Skeletal muscle tissue (tissue), 4 donors: ENCODE results near the gene TSNAXIP1. TPM values are rescaled to one million over a fixed set of nuclear protein-coding genes. Genes with fewer than 3 reads are reported as not detected.

ENCODE experiments used
- H3K27ac ChIP-seq: one replicate; pipeline ENCODE4 v1.7.0; 2013; ENCODE audit warnings: mild to moderate bottlenecking, low read depth, low read length, inconsistent platforms
- H3K27me3 ChIP-seq, 3 donors: one replicate each; pipeline ENCODE4 v1.7.0; 2013; ENCODE audit warnings: low read length in 3 of 3; ENCODE audit not compliant: control insufficient read depth in 3 of 3, insufficient read depth in 3 of 3
- H3K36me3 ChIP-seq, 3 donors: one replicate each; pipeline ENCODE4 v1.7.0; 2013; ENCODE audit warnings: low read length in 3 of 3; ENCODE audit not compliant: control insufficient read depth in 3 of 3, insufficient read depth in 3 of 3
- H3K4me1 ChIP-seq, 3 donors: one replicate each; pipeline ENCODE4 v1.7.0; 2013; ENCODE audit warnings: low read length in 3 of 3, mild to moderate bottlenecking in 3 of 3; ENCODE audit not compliant: control insufficient read depth in 3 of 3, insufficient read depth in 3 of 3
- H3K4me3 ChIP-seq, 3 donors: one replicate each; pipeline ENCODE4 v1.7.0; 2013; ENCODE audit warnings: low read length in 3 of 3
- H3K9ac ChIP-seq, 3 donors: one replicate each; pipeline ENCODE4 v1.7.0; 2013; ENCODE audit warnings: low read length in 3 of 3, mild to moderate bottlenecking in 3 of 3, moderate library complexity in 2 of 3, low read depth in 1 of 3
- H3K9me3 ChIP-seq, 3 donors: one replicate each; pipeline ENCODE4 v1.7.0; 2013; ENCODE audit warnings: low read length in 3 of 3; ENCODE audit not compliant: control insufficient read depth in 3 of 3
- total RNA-seq: library from RNA; depleted of rRNA; stranded (reverse); fragments of >200 nt; gene quantifications from one replicate; pipeline ENCODE4 v1.2.3, GENCODE V29; 2014
- donor health status: Osteomylitis.

Gene TSNAXIP1
- total RNA-seq, result 0.52 TPM

DNA sequence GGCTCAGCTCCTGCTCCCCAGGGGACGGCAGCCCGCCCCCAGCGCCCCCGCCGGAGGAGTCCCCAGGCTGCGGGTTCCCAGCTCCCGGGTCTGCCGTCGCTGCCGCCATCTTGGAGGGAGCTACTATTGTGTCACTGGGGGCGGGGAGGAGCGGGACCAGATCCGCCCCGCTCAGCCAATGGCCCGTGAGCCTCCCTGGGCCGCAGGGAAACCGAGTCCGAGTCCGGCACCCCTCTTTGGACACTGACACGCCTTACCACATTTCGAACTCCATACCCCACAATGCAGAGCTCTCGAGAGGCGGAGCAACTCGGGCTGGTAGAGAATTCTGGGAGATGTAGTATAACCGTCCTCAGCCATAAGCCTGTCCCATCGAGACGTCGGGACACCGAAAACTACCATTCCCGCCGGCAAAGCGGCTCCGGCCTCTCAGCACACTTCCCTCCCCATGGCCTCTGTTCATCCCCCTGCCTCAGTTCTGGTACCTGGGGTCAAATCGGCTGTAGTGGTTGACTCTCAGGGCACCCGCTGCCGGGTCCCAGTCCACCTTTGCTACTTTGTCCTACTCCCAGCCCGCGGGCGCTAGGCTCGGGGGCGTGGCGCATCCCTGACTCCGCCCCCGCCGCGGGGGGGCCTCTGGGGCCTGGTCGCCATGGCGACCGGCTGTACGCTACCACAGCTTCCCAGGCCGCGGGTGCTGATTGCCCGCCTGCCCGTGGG is at the start of gene TSNAXIP1, which contains the start of gene RANBP10:
Gene TSNAXIP1 (plus strand): TSS at position 462 of the 720 bp plus-strand sequence. CDS start 261 bp downstream, outside the sequence.
Gene RANBP10 (minus strand): TSS at position 133 of the 720 bp plus-strand sequence. CDS start 24 bp downstream, at position 109.
- Histone ChIP-seq H3K9me3 (no peaks in the 10 kb centered on the region), H3K4me3 (peak within 1 kb of the TSS; percentile 84 to 99 (median 97)), H3K4me1 (peaks cover 18 to 37% (median 20%) of the 10 kb centered on the region in 3 donors), H3K9ac (peak within 1 kb of the TSS; percentile 97 to 100 (median 99)), H3K27me3 (no peaks in the 10 kb centered on the region), H3K36me3 (peaks cover 4 to 18% (median 16%) of the 10 kb centered on the region in 3 donors), H3K27ac (peak within 1 kb of the TSS; percentile 96)

DNA sequence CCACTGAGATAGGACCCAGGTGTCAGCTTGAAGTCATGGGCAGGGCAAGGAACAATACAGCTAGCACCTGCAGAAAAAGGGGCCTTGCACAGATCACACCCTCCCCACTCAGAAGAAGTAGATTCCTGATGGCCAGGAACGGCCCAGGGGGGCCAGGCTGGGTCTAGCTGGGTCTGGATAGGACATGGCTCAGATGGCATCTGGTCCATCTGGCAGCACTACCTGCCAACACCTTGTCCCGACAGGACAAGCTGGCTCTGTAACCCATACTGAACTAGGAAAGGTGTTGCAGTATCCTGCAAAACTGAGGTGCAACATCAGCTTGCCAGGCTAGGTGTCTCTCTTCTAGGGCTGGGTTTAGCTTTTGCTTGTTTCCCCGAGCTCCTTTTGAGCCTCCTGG is 48.7 kb upstream of the TSNAXIP1 start:
- peaks cover 6 to 26% (median 9%) of the 10 kb centered on the region in 3 donors for H3K36me3 ChIP-seq

DNA sequence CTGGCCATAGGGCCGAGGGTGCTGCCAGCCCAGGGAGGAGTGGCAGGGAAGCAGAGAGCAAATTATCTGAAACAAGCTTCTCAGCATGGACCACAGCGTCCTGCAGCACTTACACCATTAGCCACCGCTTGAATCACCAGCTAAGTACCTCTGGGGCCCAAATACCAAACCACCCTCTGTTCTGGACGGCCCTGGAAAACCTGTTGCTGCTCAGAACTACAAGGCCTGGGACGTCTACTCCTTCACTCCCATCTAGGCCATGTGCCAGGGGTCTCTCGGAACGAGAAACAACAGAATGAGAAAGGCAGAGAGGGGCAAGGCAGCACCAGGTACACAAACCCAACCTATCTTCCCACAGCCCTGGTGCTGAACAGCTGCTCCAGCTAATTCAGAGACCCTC is 47.7 kb upstream of the TSNAXIP1 start:
- Histone ChIP-seq H3K27me3 (no peaks in the 10 kb centered on the region), H3K27ac (no peak overlapping the region), H3K4me1 (peaks cover 18 to 41% (median 35%) of the 10 kb centered on the region in 3 donors), H3K9ac (peak overlapping the region in 1 of 3 donors; percentile 20), H3K4me3 (no peak overlapping the region), H3K36me3 (peaks cover 6 to 26% (median 9%) of the 10 kb centered on the region in 3 donors), H3K9me3 (no peaks in the 10 kb centered on the region)

More for the DNA sequence above, 48.7 kb upstream of the TSNAXIP1 start:
- Histone ChIP-seq H3K27ac (no peak overlapping the region), H3K4me3 (no peak overlapping the region), H3K9me3 (no peaks in the 10 kb centered on the region), H3K27me3 (no peaks in the 10 kb centered on the region), H3K4me1 (peaks cover 14 to 38% (median 29%) of the 10 kb centered on the region in 3 donors), H3K9ac (no peak overlapping the region)

DNA sequence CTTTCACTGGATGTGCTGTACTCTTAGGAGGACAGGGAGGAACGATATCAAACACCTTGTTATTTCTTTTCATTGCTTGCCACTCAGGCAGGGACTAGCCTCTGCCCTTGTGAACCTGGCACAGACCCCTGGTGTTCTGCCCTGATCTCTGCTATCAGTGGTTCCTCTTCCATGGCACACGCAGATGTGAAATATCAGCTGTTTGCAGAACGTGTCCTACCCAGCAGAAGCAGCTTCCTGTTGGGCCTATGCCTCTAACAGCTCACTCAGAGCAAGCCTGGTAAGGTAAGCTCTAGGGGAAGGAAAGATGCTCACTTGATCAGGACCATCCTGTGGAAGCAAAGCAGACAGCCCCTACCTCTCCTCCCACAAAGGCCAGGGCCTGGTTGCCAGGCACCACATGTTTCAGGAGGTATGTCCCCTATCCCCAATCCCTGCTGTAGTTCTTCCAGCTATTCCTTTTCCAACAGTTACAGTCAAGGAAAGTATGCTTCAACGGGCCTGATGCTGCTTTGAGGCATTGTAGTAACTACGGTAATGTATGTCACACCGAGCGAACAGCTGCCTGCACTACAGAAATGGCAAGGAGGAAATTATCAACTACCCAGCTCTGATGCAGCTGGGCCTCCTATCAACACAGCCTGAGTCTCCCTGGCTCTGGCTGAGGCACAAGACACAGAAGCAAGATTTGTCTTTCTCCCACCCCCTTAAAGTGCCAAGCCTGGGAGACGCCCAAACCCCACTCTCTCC is 46.3 kb upstream of the TSNAXIP1 start:
- Histone ChIP-seq H3K4me1 (peaks cover 18 to 41% (median 35%) of the 10 kb centered on the region in 3 donors), H3K27ac (no peak overlapping the region), H3K27me3 (no peaks in the 10 kb centered on the region), H3K36me3 (peaks cover 6 to 20% (median 7%) of the 10 kb centered on the region in 3 donors), H3K4me3 (no peak overlapping the region), H3K9ac (peak overlapping the region in 1 of 3 donors; percentile 51), H3K9me3 (no peaks in the 10 kb centered on the region)

DNA sequence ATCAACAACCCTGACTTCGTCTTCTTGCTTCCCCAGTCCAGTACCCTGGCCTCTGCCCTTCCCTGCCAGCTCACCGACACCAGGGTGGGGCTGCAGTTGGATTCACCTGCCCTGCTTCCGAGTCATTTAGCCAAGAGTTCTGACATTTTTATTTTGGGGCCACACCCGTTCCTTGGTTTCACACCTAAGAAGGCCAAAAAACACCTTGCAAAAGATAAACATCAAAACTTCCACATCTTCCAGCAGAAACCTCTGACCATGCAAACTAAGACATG is 45.8 kb upstream of the TSNAXIP1 start:
- Histone ChIP-seq H3K36me3 (peaks cover 6 to 20% (median 7%) of the 10 kb centered on the region in 3 donors), H3K4me3 (no peak overlapping the region), H3K4me1 (peaks cover 18 to 43% (median 35%) of the 10 kb centered on the region in 3 donors), H3K9me3 (no peaks in the 10 kb centered on the region), H3K27me3 (no peaks in the 10 kb centered on the region), H3K27ac (no peak overlapping the region), H3K9ac (peak overlapping the region in 1 of 3 donors; percentile 51)

DNA sequence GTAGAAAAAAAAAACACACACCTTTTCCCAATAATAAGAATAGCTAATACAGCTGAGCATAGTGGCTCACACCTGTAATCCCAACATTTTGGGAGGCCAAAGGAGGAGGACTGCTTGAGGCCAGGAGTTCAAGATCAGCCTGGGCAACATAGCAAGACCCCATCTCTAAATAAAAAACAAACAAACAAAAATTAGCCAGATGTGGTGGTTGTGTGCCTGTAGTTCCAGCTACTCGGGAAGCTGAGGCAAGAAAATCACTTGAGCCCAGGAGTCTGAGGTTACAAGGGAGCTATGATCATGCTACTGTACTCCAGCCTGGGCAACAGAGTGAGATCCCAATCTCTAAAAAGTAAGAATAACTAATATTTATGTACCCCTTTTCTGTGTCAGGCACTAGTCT is 44.8 kb upstream of the TSNAXIP1 start:
- no peak overlapping the region for H3K27ac ChIP-seq
- peaks cover 26 to 54% (median 43%) of the 10 kb centered on the region in 3 donors for H3K4me1 ChIP-seq
- H3K9me3 ChIP-seq, result no peaks in the 10 kb centered on the region
- H3K36me3 ChIP-seq, result peaks cover 6 to 19% (median 7%) of the 10 kb centered on the region in 3 donors
- H3K27me3 ChIP-seq, result no peaks in the 10 kb centered on the region
- no peak overlapping the region for H3K4me3 ChIP-seq
- no peak overlapping the region for H3K9ac ChIP-seq

- no peak overlapping the region for H3K27ac ChIP-seq
- peaks cover 6 to 19% (median 7%) of the 10 kb centered on the region in 3 donors for H3K36me3 ChIP-seq
These were observed 44.3 kb upstream of the TSNAXIP1 start for GRCh38 chr16:67762385-67762784.

DNA sequence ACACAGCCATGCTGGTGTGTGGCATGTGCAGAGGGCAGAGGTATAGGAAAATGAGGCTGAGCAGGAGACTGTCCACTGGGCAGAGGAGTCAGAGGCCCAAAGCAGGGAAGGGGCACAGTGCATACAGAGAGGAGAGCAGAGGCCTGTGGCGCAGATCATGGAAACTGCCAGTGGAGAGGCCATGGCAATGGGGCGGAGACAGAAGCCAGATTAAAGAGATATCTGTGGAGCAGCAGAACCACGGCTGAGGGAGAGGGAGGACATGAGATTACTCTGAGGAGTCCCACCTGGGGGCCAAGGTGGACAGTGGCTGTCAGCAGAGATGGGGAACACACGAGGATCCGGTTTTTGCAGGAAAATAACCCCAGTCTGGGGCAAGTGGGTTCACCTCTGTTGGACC is 43.6 kb upstream of the TSNAXIP1 start:
- H3K4me3 ChIP-seq, result no peak overlapping the region
- no peak overlapping the region for H3K27ac ChIP-seq
- peaks cover 3 to 18% (median 6%) of the 10 kb centered on the region in 3 donors for H3K36me3 ChIP-seq
- H3K9me3 ChIP-seq, result no peaks in the 10 kb centered on the region
- peak overlapping the region in 1 of 3 donors; percentile 62 for H3K9ac ChIP-seq
- H3K4me1 ChIP-seq, result peaks cover 27 to 53% (median 45%) of the 10 kb centered on the region in 3 donors
- no peaks in the 10 kb centered on the region for H3K27me3 ChIP-seq

More at GRCh38 chr16:67762385-67762784, 44.3 kb upstream of the TSNAXIP1 start:
- Histone ChIP-seq H3K4me1 (peaks cover 27 to 56% (median 45%) of the 10 kb centered on the region in 3 donors), H3K9ac (peak overlapping the region in 1 of 3 donors; percentile 62), H3K27me3 (no peaks in the 10 kb centered on the region), H3K9me3 (no peaks in the 10 kb centered on the region), H3K4me3 (no peak overlapping the region)

GRCh38 chr16:67764158-67764667 is 42.5 kb upstream of the TSNAXIP1 start:
- Histone ChIP-seq H3K9ac (no peak overlapping the region), H3K27ac (no peak overlapping the region), H3K4me1 (peaks cover 27 to 44% (median 41%) of the 10 kb centered on the region in 3 donors), H3K36me3 (peaks cover 2 to 12% (median 3%) of the 10 kb centered on the region in 3 donors), H3K9me3 (no peaks in the 10 kb centered on the region), H3K4me3 (no peak overlapping the region), H3K27me3 (no peaks in the 10 kb centered on the region)
